PFSK-1 (cell line): Measurements from ENCODE around the gene CAPSL.

ENCODE experiments used
- FOXP2 ChIP-seq: optimal IDR thresholded peaks from 2 replicates; pipeline ENCODE3; 2011; ENCODE audit warnings: borderline replicate concordance, control low read depth, inconsistent platforms; ENCODE audit not compliant: insufficient read depth; ENCODE audit errors: extremely low read length, extremely low read depth
- POLR2AphosphoS5 ChIP-seq: IDR thresholded peaks from 2 replicates; pipeline ENCODE4 v1.6.1; 2012; ENCODE audit warnings: low read depth, mild to moderate bottlenecking, control low read depth, low read length, moderate library complexity
- SIN3A ChIP-seq: IDR thresholded peaks from 2 replicates; pipeline ENCODE4 v1.6.1; 2012; ENCODE audit warnings: mild to moderate bottlenecking, low read length, moderate library complexity, borderline replicate concordance; ENCODE audit not compliant: insufficient read depth
- TAF1 ChIP-seq: IDR thresholded peaks from 2 replicates; pipeline ENCODE4 v1.6.1; 2012; ENCODE audit warnings: low read length, control low read depth, borderline replicate concordance; ENCODE audit not compliant: insufficient read depth
- TF ChIP-seq, protein P1 (sequence below), 2 experiments: IDR thresholded peaks; 2 replicates each; pipeline versions ENCODE4 v1.6.1 to v1.8.0; 2011 to 2012; ENCODE audit warnings: low read depth in 2 of 2, low read length in 2 of 2, control low read depth in 1 of 2, inconsistent platforms in 1 of 2, mild to moderate bottlenecking in 1 of 2, moderate library complexity in 1 of 2; ENCODE audit not compliant: insufficient read depth in 1 of 2

CAPSL gene

GRCh38 chr5:35904443-35905132 lies 33.8 kb downstream of the CAPSL start:
- TF ChIP-seq SIN3A, result no peak
- TF ChIP-seq, protein P1, sequence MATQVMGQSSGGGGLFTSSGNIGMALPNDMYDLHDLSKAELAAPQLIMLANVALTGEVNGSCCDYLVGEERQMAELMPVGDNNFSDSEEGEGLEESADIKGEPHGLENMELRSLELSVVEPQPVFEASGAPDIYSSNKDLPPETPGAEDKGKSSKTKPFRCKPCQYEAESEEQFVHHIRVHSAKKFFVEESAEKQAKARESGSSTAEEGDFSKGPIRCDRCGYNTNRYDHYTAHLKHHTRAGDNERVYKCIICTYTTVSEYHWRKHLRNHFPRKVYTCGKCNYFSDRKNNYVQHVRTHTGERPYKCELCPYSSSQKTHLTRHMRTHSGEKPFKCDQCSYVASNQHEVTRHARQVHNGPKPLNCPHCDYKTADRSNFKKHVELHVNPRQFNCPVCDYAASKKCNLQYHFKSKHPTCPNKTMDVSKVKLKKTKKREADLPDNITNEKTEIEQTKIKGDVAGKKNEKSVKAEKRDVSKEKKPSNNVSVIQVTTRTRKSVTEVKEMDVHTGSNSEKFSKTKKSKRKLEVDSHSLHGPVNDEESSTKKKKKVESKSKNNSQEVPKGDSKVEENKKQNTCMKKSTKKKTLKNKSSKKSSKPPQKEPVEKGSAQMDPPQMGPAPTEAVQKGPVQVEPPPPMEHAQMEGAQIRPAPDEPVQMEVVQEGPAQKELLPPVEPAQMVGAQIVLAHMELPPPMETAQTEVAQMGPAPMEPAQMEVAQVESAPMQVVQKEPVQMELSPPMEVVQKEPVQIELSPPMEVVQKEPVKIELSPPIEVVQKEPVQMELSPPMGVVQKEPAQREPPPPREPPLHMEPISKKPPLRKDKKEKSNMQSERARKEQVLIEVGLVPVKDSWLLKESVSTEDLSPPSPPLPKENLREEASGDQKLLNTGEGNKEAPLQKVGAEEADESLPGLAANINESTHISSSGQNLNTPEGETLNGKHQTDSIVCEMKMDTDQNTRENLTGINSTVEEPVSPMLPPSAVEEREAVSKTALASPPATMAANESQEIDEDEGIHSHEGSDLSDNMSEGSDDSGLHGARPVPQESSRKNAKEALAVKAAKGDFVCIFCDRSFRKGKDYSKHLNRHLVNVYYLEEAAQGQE (IDR thresholded peaks at IDR 0.05; ENCODE audit: insufficient read depth in 1 of 2, low read depth in 2 of 2, low read length in 2 of 2), result no peak

GRCh38 chr5:35903631-35904203 lies 34.7 kb downstream of the CAPSL start:
- TF ChIP-seq TAF1, result no peak
- no peak for TF ChIP-seq SIN3A
- TF ChIP-seq, protein P1 (IDR thresholded peaks at IDR 0.05; ENCODE audit: insufficient read depth in 1 of 2, low read depth in 2 of 2, low read length in 2 of 2), result no peak
- no peak for TF ChIP-seq POLR2AphosphoS5
- no peak for TF ChIP-seq FOXP2

- no peak for TF ChIP-seq FOXP2
- no peak for TF ChIP-seq TAF1
- no peak for TF ChIP-seq SIN3A
- no peak for TF ChIP-seq POLR2AphosphoS5
- TF ChIP-seq, protein P1 (IDR thresholded peaks at IDR 0.05; ENCODE audit: insufficient read depth in 1 of 2, low read depth in 2 of 2, low read length in 2 of 2), result no peak
Measured at GRCh38 chr5:35902046-35902672, 36.3 kb downstream of the CAPSL start.

DNA sequence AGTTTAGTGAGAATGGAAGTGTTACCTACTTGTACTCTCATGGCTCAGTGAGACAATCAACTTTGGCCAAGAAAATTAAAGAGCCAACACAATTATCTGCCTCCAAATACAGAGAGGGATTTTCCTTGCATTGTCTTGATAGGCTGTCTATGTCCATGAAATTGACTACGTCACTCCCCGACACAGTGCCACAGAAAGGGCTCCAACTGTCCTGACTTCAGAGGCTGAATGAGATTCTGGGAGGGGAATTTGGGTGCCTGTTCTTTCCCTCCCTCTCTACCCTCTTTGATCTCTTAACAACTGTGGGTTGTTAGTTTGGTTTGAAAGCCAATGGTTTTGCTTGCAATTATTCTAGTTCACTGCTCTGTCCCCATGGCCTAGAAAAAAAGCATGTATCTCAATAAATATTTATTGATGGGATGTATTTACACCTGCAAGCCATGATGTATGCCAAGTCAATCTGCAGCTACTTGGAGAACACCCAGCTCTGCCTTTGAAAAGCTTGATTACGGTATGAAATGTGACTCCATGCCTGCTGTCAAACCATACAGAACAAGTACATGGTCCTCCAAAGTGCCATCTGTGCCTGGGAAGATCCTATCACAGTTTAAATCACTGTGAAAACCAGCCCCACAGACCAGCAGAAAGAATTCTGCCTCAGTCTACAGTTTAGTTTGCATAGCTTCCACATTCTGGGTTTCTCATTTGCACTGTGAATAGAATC lies 37.3 kb downstream of the CAPSL start:
- TF ChIP-seq TAF1, result no peak
- no peak for TF ChIP-seq POLR2AphosphoS5
- TF ChIP-seq, protein P1 (IDR thresholded peaks at IDR 0.05; ENCODE audit: insufficient read depth in 1 of 2, low read depth in 2 of 2, low read length in 2 of 2), result no peak
- no peak for TF ChIP-seq FOXP2
- no peak for TF ChIP-seq SIN3A
